Measurements from ENCODE around the gene FARS2.

DNA sequence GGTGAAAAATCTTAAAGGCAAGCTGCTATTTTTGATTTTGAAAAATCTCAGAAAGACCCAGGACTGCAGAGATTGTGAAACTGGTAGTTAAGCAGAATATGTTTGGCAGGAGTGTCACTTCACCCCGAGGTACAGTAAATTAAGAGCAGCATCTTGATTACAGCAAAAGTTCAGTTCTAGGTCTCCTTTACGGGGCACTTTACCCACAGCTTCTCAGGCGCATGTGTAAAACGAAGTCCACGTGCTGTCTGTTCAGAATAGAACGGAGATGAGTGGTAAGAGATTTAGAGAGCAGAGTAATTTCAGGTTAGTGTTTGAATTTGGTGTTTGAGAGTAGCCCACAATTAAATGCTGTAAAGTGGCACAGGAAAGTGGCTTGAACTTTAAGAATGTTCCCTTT lies 84.0 kb downstream of the FARS2 start:
- TF ChIP-seq POLR2AphosphoS5 (IDR thresholded peaks at IDR 0.05), result no peak
- TF ChIP-seq, protein P1, sequence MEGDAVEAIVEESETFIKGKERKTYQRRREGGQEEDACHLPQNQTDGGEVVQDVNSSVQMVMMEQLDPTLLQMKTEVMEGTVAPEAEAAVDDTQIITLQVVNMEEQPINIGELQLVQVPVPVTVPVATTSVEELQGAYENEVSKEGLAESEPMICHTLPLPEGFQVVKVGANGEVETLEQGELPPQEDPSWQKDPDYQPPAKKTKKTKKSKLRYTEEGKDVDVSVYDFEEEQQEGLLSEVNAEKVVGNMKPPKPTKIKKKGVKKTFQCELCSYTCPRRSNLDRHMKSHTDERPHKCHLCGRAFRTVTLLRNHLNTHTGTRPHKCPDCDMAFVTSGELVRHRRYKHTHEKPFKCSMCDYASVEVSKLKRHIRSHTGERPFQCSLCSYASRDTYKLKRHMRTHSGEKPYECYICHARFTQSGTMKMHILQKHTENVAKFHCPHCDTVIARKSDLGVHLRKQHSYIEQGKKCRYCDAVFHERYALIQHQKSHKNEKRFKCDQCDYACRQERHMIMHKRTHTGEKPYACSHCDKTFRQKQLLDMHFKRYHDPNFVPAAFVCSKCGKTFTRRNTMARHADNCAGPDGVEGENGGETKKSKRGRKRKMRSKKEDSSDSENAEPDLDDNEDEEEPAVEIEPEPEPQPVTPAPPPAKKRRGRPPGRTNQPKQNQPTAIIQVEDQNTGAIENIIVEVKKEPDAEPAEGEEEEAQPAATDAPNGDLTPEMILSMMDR (IDR thresholded peaks at IDR 0.05), result no peak
- TF ChIP-seq POLR2A (IDR thresholded peaks at IDR 0.05), result no peak
